Mesothelial cell of epicardium (in vitro differentiated cells): ENCODE data around the gene CCL27. TPM values are rescaled to one million over a fixed set of nuclear protein-coding genes. Genes with fewer than 3 reads are reported as not detected.
A peak's percentile ranks its signal among the peaks of the same experiment; 100 is the strongest.

Experiments used
- DNase-seq, 2 experiments: peaks; one replicate each; pipeline ENCODE4 v3.0.0; 2021; ENCODE audit warnings: low spot score in 2 of 2; ENCODE audit not compliant: unreplicated experiment in 2 of 2
- H3K27ac Mint-ChIP-seq: 2 replicates; pipeline ENCODE4 v1.8.0; 2021; ENCODE audit warnings: mixed read lengths
- H3K27me3 Mint-ChIP-seq: 2 replicates; pipeline ENCODE4 v1.8.0; 2021; ENCODE audit warnings: low read depth, mixed read lengths
- H3K36me3 Mint-ChIP-seq: 2 replicates; pipeline ENCODE4 v1.8.0; 2021; ENCODE audit warnings: mixed read lengths
- H3K4me1 Mint-ChIP-seq: 2 replicates; pipeline ENCODE4 v1.8.0; 2021; ENCODE audit warnings: mixed read lengths
- H3K4me3 Mint-ChIP-seq: 2 replicates; pipeline ENCODE4 v1.8.0; 2021; ENCODE audit warnings: mild to moderate bottlenecking, moderate library complexity, mixed read lengths
- H3K9me3 Mint-ChIP-seq: 2 replicates; pipeline ENCODE4 v1.8.0; 2021; ENCODE audit warnings: mixed read lengths
- total RNA-seq: library from RNA; stranded (reverse); gene quantifications from 3 replicates; pipeline ENCODE4 v1.2.1, GENCODE V29; 2021
- TF ChIP-seq, protein P1 (sequence below): fragments of 200-600 bp; sonication (generic); IDR thresholded peaks from one replicate; pipeline ENCODE4 v1.5.0; 2021; ENCODE audit warnings: antibody characterized with exemption; ENCODE audit not compliant: unreplicated experiment

CCL27 gene
- total RNA-seq, 1 donor from 2014 or later: not detected

DNA sequence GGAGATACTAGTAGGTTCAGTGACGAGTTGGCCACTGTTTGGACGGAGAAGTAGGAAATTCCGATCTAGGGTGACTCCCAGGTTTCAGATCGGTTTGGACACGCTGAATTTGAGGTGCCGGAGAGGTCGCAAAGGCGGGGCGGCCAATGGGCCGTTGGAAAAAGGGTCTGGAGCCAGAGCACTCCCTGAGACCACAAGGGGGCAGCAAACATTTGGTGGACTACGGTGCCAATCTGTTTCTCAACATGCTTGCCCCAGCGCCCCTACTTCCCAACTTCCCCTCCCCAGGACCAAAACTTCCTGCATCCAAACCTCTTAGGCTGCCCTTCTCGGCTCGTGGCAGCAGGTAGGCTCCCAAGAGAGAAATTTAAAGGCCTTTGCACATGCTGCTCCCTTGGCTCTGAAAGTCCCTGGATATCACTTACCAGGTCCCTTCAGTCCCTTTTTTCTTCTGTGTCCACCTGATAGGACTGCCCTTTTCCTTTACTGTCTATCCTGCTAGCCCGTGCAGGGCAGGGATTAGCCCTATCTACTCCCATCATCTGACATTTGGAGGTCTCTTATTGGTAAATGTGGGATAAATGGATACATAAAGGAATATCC, 49.6 kb downstream of the CCL27 start:
- H3K36me3 Mint-ChIP-seq: peaks cover 11% of the 10 kb centered on the region
- TF ChIP-seq, protein P1, sequence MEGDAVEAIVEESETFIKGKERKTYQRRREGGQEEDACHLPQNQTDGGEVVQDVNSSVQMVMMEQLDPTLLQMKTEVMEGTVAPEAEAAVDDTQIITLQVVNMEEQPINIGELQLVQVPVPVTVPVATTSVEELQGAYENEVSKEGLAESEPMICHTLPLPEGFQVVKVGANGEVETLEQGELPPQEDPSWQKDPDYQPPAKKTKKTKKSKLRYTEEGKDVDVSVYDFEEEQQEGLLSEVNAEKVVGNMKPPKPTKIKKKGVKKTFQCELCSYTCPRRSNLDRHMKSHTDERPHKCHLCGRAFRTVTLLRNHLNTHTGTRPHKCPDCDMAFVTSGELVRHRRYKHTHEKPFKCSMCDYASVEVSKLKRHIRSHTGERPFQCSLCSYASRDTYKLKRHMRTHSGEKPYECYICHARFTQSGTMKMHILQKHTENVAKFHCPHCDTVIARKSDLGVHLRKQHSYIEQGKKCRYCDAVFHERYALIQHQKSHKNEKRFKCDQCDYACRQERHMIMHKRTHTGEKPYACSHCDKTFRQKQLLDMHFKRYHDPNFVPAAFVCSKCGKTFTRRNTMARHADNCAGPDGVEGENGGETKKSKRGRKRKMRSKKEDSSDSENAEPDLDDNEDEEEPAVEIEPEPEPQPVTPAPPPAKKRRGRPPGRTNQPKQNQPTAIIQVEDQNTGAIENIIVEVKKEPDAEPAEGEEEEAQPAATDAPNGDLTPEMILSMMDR: peak; percentile 76
- peak overlapping the region; percentile 90 for H3K27ac Mint-ChIP-seq
- DNase-seq: peak in 1 of 2 experiments; percentile 75
- no peaks in the 10 kb centered on the region for H3K9me3 Mint-ChIP-seq
- H3K4me3 Mint-ChIP-seq: peak overlapping the region; percentile 75
- H3K4me1 Mint-ChIP-seq: peaks cover 25% of the 10 kb centered on the region
- H3K27me3 Mint-ChIP-seq: no peaks in the 10 kb centered on the region

Other genes with a start within 250 kb of the CCL27 start
- 16.9 to 18.2 TPM (median 18.1 TPM) in 3 replicates for gene FAM219A, start 204.1 kb downstream of the CCL27 start, total RNA-seq
- gene DNAI1, start 203.9 kb downstream of the CCL27 start, total RNA-seq: not detected in 3 replicates
- gene ENHO, start 139.7 kb downstream of the CCL27 start, total RNA-seq: 0.96 to 1.1 TPM (median 1.0 TPM) in 3 replicates
- gene CNTFR, start 72.9 kb downstream of the CCL27 start, total RNA-seq: 25.9 to 28.9 TPM (median 27.0 TPM) in 3 replicates
- 20.2 to 24.6 TPM (median 24.5 TPM) in 3 replicates for gene RPP25L, start 50.6 kb downstream of the CCL27 start, total RNA-seq
- 76.7 to 80.1 TPM (median 77.1 TPM) in 3 replicates for gene DCTN3, start 42.2 kb downstream of the CCL27 start, total RNA-seq
- gene ARID3C, start 33.6 kb downstream of the CCL27 start, total RNA-seq: 0.42 to 0.80 TPM in 2 of 3 replicates, not detected in the other
- 58.8 to 61.6 TPM (median 59.9 TPM) in 3 replicates for gene SIGMAR1, start 24.9 kb downstream of the CCL27 start, total RNA-seq
- gene GALT, start 16.0 kb downstream of the CCL27 start, total RNA-seq: 82.7 to 95.2 TPM (median 88.5 TPM) in 3 replicates
- gene IL11RA, start 10.5 kb downstream of the CCL27 start, total RNA-seq: 112 to 114 TPM (median 113 TPM) in 3 replicates
- not detected in 3 replicates for gene CCL19, start 28.6 kb upstream of the CCL27 start, total RNA-seq
- gene CCL21, start 47.5 kb upstream of the CCL27 start, total RNA-seq: not detected in 3 replicates